Measurements from ENCODE around the gene IL17RB.

DNA sequence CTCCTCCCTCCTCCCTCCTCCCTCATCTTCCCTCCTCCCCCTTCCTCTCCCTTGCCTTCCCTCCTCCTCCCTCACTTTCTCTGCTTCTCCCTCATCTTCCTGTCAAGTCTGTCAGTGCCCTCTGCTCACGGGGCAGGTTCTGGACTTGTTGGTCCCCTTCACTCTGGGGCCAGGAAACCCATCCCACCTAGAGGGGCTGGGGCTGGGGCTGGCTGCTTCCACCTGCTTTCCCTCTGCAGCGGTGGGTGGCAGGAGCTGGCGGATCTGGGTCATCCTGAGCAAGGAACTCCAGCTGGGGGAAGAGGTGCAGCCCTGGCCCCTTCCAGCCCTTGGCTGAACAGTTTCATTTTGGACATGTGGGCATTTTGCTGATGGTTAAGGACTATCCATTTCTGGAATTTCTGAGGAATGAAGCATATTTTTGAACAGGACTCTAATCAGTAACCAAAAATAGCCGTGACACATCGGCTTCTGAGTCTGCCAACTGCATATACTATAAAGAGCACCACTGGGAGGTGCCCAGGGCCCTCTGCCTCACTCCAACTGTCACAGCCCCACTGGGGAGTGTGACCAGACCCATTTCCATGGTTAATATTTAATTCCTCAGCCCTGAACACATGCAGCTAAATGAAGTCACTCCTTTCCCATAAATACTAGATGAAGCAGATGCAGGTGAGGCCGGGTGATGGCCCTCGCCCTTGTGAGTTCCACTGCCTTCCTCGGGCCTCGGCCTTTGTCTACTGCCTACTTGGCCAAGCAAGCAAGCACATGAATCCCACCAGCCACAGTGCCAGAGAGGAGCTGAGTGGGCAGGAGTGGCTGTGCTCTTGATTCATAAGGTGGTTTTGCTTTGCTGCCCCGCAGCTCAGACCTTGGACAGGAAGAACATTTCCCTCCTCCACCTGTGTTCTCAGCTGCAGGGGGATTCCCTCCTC is 39.9 kb upstream of the IL17RB start:
- TF ChIP-seq YY1 (IDR thresholded peaks at IDR 0.05; ENCODE audit: low read depth) (no peak), EGR1 (IDR thresholded peaks at IDR 0.05) (no peak), EP300 (IDR thresholded peaks at IDR 0.05; ENCODE audit: borderline replicate concordance) (no peak)
- TF ChIP-seq, protein P1, sequence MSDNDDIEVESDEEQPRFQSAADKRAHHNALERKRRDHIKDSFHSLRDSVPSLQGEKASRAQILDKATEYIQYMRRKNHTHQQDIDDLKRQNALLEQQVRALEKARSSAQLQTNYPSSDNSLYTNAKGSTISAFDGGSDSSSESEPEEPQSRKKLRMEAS (IDR thresholded peaks at IDR 0.05), result no peak

Measured in Ishikawa (cell line).